Prostate gland (tissue), 2 donors: ENCODE results near the gene KRT77.

ENCODE experiments used
- CTCF ChIP-seq, 4 experiments: fragments of 200-600 bp in 2 of 4; fragments of 450-650 bp in 2 of 4; sonication (generic) in 2 of 4; IDR thresholded peaks; 1 replicate in 3 of 4; 2 replicates in 1 of 4; pipeline ENCODE4 v1.5.1; 2016 to 2019; ENCODE audit warnings: antibody characterized with exemption in 4 of 4, mild to moderate bottlenecking in 2 of 4, moderate library complexity in 2 of 4
- POLR2A ChIP-seq: fragments of 450-650 bp; IDR thresholded peaks from one replicate; pipeline ENCODE4 v1.6.1; 2016; ENCODE audit warnings: antibody characterized with exemption, mild to moderate bottlenecking
- POLR2AphosphoS5 ChIP-seq: sonication (generic); formaldehyde crosslinking; IDR thresholded peaks from one replicate; pipeline ENCODE4 v1.6.1; 2017; ENCODE audit warnings: antibody characterized with exemption

GRCh38 chr12:52669426-52669825, 33.9 kb downstream of the KRT77 start:
- TF ChIP-seq POLR2AphosphoS5 (no peak), POLR2A (no peak), CTCF (IDR thresholded peaks at IDR 0.05) (no peak)
